GM12878 (cell line): ENCODE results near the gene RFT1. TPM values are rescaled to one million over a fixed set of nuclear protein-coding genes. Genes with fewer than 3 reads are reported as not detected.

Experiments
- ATAC-seq: fragments of 200-7000 bp; cut with Tn5 transposase; 3 replicates; pipeline ENCODE4 v1.9.1; 2020; ENCODE audit warnings: mild to moderate bottlenecking, moderate library complexity
- BruUV-seq: library from RNA; stranded (reverse); fragments of 400-500 nt; replicated peaks from 2 replicates; lab custom pipeline; 2021; lab: Mats Ljungman, UMichigan
- CTCF ChIA-PET: fragments of 300-600 bp; sonication (Branson Sonifier 250); formaldehyde crosslinking; extraction: SDS; loops from one replicate; lab custom pipeline; 2021; ENCODE audit warnings: inconsistent platforms; lab: Yijun Ruan, JAX
- POLR2A ChIA-PET: fragments of 350-600 bp; formaldehyde crosslinking; extraction: SDS; loops from one replicate; lab custom pipeline; 2021; ENCODE audit warnings: inconsistent platforms; lab: Charles Lee
- RAD21 ChIA-PET: fragments of 300-600 bp; sonication (Branson Sonifier 250); formaldehyde crosslinking; loops from one replicate; lab custom pipeline; 2023; ENCODE audit warnings: antibody characterized with exemption; ENCODE audit not compliant: unreplicated experiment; lab: Charles Lee
- SMC1A ChIA-PET: fragments of 300-600 bp; sonication (Branson Sonifier 250); formaldehyde crosslinking; loops from one replicate; lab custom pipeline; 2023; ENCODE audit not compliant: unreplicated experiment, uncharacterized antibody; lab: Charles Lee
- DNase-seq: peaks from one replicate; pipeline ENCODE4 v3.0.0-alpha.2; 2011; ENCODE audit warnings: low read depth, low spot score
- FAIRE-seq: peaks from 3 replicates; lab custom pipeline; 2011; peaks lifted over from hg19 to GRCh38; lab: Jason Lieb, UNC
- H2AFZ ChIP-seq: 2 replicates; pipeline ENCODE4 v1.6.0; 2011; ENCODE audit warnings: low read depth, low read length, control low read depth; ENCODE audit not compliant: control insufficient read depth
- H3K27ac ChIP-seq: 2 replicates; pipeline ENCODE4 v1.5.1; 2011; ENCODE audit warnings: control low read depth; ENCODE audit not compliant: control insufficient read depth, insufficient read depth
- H3K27me3 ChIP-seq, 2 experiments: replicated peaks in 1 of 2; 2 replicates each; pipeline versions ENCODE4 v1.6.0 to v1.6.1; 2011; ENCODE audit warnings: low read length in 1 of 2; ENCODE audit not compliant: control insufficient read depth in 2 of 2, insufficient read depth in 2 of 2
- H3K36me3 ChIP-seq, 2 experiments: 2 replicates each; pipeline ENCODE4 v1.5.1; 2011; ENCODE audit warnings: low read length in 1 of 2; ENCODE audit not compliant: control insufficient read depth in 2 of 2, insufficient read depth in 2 of 2
- H3K4me1 ChIP-seq: 2 replicates; pipeline ENCODE4 v1.6.1; 2011; ENCODE audit warnings: mild to moderate bottlenecking, low read length, moderate library complexity, mixed read lengths; ENCODE audit not compliant: control insufficient read depth, insufficient read depth
- H3K4me2 ChIP-seq: 2 replicates; pipeline ENCODE4 v1.6.0; 2011; ENCODE audit warnings: control low read depth; ENCODE audit not compliant: control insufficient read depth, insufficient read depth
- H3K4me3 ChIP-seq: fragments of 200-600 bp; sonication (generic); 2 replicates; pipeline ENCODE4 v1.5.1; 2016
- H3K79me2 ChIP-seq: 2 replicates; pipeline ENCODE4 v1.6.0; 2011; ENCODE audit warnings: low read length; ENCODE audit not compliant: control insufficient read depth, insufficient read depth
- H3K9ac ChIP-seq: 2 replicates; pipeline ENCODE4 v1.8.0; 2011; ENCODE audit warnings: low read length, control low read depth, mixed read lengths; ENCODE audit not compliant: control insufficient read depth, insufficient read depth
- H3K9me3 ChIP-seq: replicated peaks from 3 replicates; pipeline ENCODE4 v1.5.1; 2011; ENCODE audit warnings: mild to moderate bottlenecking, low read length; ENCODE audit not compliant: control insufficient read depth, insufficient read depth
- H4K20me1 ChIP-seq: 2 replicates; pipeline ENCODE4 v1.6.0; 2011; ENCODE audit not compliant: control insufficient read depth, insufficient read depth
- BMI1 ChIP-seq: fragments of 450-650 bp; IDR thresholded peaks from 2 replicates; pipeline ENCODE4 v1.6.1; 2016; ENCODE audit warnings: mild to moderate bottlenecking, moderate library complexity, borderline replicate concordance
- CBFB ChIP-seq: IDR thresholded peaks from 2 replicates; pipeline ENCODE4 v1.6.1; 2016; ENCODE audit warnings: antibody characterized with exemption, low read depth
- CHD1 ChIP-seq: IDR thresholded peaks from 2 replicates; pipeline ENCODE4 v1.6.1; 2012; ENCODE audit warnings: low read depth, low read length, improper control_type of control experiment
- E4F1 ChIP-seq: fragments of 450-650 bp; IDR thresholded peaks from 2 replicates; pipeline ENCODE4 v1.6.1; 2018; ENCODE audit warnings: borderline replicate concordance, mild to moderate bottlenecking; ENCODE audit not compliant: partially characterized antibody
- EGR1 ChIP-seq, 2 experiments: IDR thresholded peaks; 1 replicate in 1 of 2; 2 replicates in 1 of 2; pipeline ENCODE4 v1.6.1; 2011 to 2012; ENCODE audit warnings: low read depth in 2 of 2, low read length in 2 of 2, borderline replicate concordance in 1 of 2, mild to moderate bottlenecking in 1 of 2, moderate library complexity in 1 of 2
- IKZF1 ChIP-seq: fragments of 450-650 bp; conservative IDR thresholded peaks from 2 replicates; pipeline ENCODE4 v1.6.1; 2017; ENCODE audit warnings: antibody characterized with exemption, mild to moderate bottlenecking
- MTA3 ChIP-seq: IDR thresholded peaks from 2 replicates; pipeline ENCODE4 v1.6.1; 2012; ENCODE audit warnings: low read length, inconsistent platforms, borderline replicate concordance
- NFIC ChIP-seq: IDR thresholded peaks from 2 replicates; pipeline ENCODE4 v1.6.1; 2012; ENCODE audit warnings: low read depth, mild to moderate bottlenecking, inconsistent platforms, low read length, moderate library complexity
- NR2F1 ChIP-seq: fragments of 450-650 bp; conservative IDR thresholded peaks from 2 replicates; pipeline ENCODE4 v1.6.1; 2017; ENCODE audit warnings: mild to moderate bottlenecking
- PKNOX1 ChIP-seq: fragments of 450-650 bp; IDR thresholded peaks from 2 replicates; pipeline ENCODE4 v1.6.1; 2016; ENCODE audit warnings: mild to moderate bottlenecking
- SIX5 ChIP-seq: IDR thresholded peaks from 2 replicates; pipeline ENCODE4 v1.6.1; 2011; ENCODE audit warnings: mild to moderate bottlenecking, low read depth, low read length, moderate library complexity; ENCODE audit not compliant: severe bottlenecking
- SP1 ChIP-seq: IDR thresholded peaks from one replicate; pipeline ENCODE4 v1.6.1; 2011; ENCODE audit warnings: low read depth, low read length
- USF1 ChIP-seq: IDR thresholded peaks from 2 replicates; pipeline ENCODE4 v1.6.1; 2011; ENCODE audit warnings: borderline replicate concordance, low read depth, mild to moderate bottlenecking, moderate library complexity, mixed read lengths, low read length; ENCODE audit not compliant: insufficient read depth; ENCODE audit errors: extremely low read length
- YY1 ChIP-seq: IDR thresholded peaks from 2 replicates; pipeline ENCODE4 v1.6.1; 2011; ENCODE audit warnings: low read depth, mild to moderate bottlenecking, low read length
- ZNF207 ChIP-seq: fragments of 450-650 bp; IDR thresholded peaks from 2 replicates; pipeline ENCODE4 v1.6.1; 2014; ENCODE audit warnings: antibody characterized with exemption, mild to moderate bottlenecking, borderline replicate concordance
- ZNF274 ChIP-seq: IDR thresholded peaks from one replicate; pipeline ENCODE4 v1.8.0; 2011; ENCODE audit not compliant: insufficient read length, insufficient read depth
- WGBS: methylation state at CpG from one replicate; pipeline ENCODE4 v1.1.6; 2016; ENCODE audit warnings: low lambda C conversion rate; ENCODE audit not compliant: insufficient replicate concordance, insufficient coverage; ENCODE audit errors: missing lambda C conversion rate; 5-methylcytosine and 5-hydroxymethylcytosine counted together
- in situ Hi-C: fragments of 300-500 bp; cut with MboI; formaldehyde crosslinking; loops from 9 replicates; pipeline ENCODE4 v1.14.3; 2018; ENCODE audit warnings: mixed read lengths
- intact Hi-C: fragments of 100-400 bp; cut with micrococcal nuclease; formaldehyde crosslinking; loops from one replicate; pipeline ENCODE4 v1.14.2; 2022; ENCODE audit not compliant: unreplicated experiment
- polyA plus RNA-seq, 11 experiments: library from polyadenylated mRNA; depleted of rRNA in 4 of 11; unstranded in 6 of 11; stranded (reverse) in 5 of 11; fragments of >200 nt; fragmentation: Nextera tagmentation in 4 of 11; fragmentation: Illumina TruSeq in 1 of 11; extraction: Ambion mirVana in 4 of 11; extraction: Trizol in 1 of 11; gene quantifications; 1 replicate in 1 of 11; 2 replicates in 10 of 11; pipeline versions ENCODE4 v1.2.1 to v1.2.3, GENCODE V29; 2011 to 2016; ENCODE audit warnings: inconsistent platforms in 2 of 11, missing spikeins in 2 of 11, low read depth in 1 of 11
- total RNA-seq, 4 experiments: library from RNA; depleted of rRNA in 3 of 4; stranded (reverse); fragments of >200 nt in 3 of 4; fragmentation: Illumina TruSeq in 1 of 4; extraction: Trizol in 1 of 4; gene quantifications; 2 replicates each; pipeline versions ENCODE4 v1.2.1 to v1.2.3, GENCODE V29; 2013 to 2021
- TF ChIP-seq, protein P1 (sequence below): fragments of 150-350 bp; IDR thresholded peaks from 2 replicates; pipeline ENCODE4 v1.6.1; 2016; ENCODE audit warnings: low read depth, low read length

The RFT1 gene
- total and polyA plus RNA-seq, 10 of the 15 experiments (the other 5 are each of a cell fraction or from before 2014, with no cell fraction given), result 16.6 to 75.1 (median 34.5) TPM

- no peak for TF ChIP-seq USF1
- no peak for TF ChIP-seq BMI1
- TF ChIP-seq IKZF1, result no peak
- TF ChIP-seq MTA3, result no peak
- no peak for TF ChIP-seq SIX5
- no peak for TF ChIP-seq ZNF207
- TF ChIP-seq, protein P1, sequence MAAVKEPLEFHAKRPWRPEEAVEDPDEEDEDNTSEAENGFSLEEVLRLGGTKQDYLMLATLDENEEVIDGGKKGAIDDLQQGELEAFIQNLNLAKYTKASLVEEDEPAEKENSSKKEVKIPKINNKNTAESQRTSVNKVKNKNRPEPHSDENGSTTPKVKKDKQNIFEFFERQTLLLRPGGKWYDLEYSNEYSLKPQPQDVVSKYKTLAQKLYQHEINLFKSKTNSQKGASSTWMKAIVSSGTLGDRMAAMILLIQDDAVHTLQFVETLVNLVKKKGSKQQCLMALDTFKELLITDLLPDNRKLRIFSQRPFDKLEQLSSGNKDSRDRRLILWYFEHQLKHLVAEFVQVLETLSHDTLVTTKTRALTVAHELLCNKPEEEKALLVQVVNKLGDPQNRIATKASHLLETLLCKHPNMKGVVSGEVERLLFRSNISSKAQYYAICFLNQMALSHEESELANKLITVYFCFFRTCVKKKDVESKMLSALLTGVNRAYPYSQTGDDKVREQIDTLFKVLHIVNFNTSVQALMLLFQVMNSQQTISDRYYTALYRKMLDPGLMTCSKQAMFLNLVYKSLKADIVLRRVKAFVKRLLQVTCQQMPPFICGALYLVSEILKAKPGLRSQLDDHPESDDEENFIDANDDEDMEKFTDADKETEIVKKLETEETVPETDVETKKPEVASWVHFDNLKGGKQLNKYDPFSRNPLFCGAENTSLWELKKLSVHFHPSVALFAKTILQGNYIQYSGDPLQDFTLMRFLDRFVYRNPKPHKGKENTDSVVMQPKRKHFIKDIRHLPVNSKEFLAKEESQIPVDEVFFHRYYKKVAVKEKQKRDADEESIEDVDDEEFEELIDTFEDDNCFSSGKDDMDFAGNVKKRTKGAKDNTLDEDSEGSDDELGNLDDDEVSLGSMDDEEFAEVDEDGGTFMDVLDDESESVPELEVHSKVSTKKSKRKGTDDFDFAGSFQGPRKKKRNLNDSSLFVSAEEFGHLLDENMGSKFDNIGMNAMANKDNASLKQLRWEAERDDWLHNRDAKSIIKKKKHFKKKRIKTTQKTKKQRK, result no peak
These were observed 40.7 kb downstream of the RFT1 start (continued) for GRCh38 chr3:53089511-53089910.

DNA sequence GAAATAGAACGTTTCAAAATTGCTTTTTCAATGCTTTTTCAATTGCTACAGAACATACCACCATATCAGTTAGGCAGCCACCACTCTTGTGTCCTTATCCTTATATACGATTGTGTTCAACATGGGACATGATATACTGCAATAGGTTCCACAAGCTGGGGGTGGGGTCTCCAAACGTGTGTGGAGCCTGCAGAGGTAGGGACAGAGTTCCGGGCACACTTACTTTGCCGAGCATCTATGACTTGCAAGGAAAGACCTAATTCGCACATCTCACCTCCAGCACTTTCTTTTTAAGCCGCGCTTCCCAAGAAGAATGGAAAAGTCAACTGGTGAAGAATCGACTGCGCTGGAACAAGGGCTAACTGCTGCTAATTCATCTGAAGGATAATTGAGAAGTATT is 44.8 kb downstream of the RFT1 start:
- no peaks in the 10 kb centered on the region for H3K4me1 ChIP-seq
- no peaks in the 10 kb centered on the region for H3K27me3 ChIP-seq
- no peak for ATAC-seq
- no peaks in the 10 kb centered on the region for H4K20me1 ChIP-seq
- BruUV-seq, result no TSS peak
- no peak for DNase-seq
- RAD21 ChIA-PET, result no interaction called here
- POLR2A ChIA-PET, result no interaction called here
- no peaks in the 10 kb centered on the region for H3K9me3 ChIP-seq
- CTCF ChIA-PET, result no interaction called here
- no peak overlapping the region for H3K4me3 ChIP-seq
- H3K36me3 ChIP-seq, result peaks cover 5 to 7% of the 10 kb centered on the region in 2 experiments
- intact Hi-C loops, result no loop called here
- H3K4me2 ChIP-seq, result no peak overlapping the region
- H3K79me2 ChIP-seq, result no peaks in the 10 kb centered on the region
- H3K9ac ChIP-seq, result no peak overlapping the region
- TF ChIP-seq ZNF274, result no peak
- TF ChIP-seq CBFB, result no peak
- TF ChIP-seq NFIC, result no peak
- TF ChIP-seq PKNOX1, result no peak
- no peak for TF ChIP-seq CHD1
- TF ChIP-seq E4F1, result no peak
- TF ChIP-seq SP1, result no peak
- no peak for TF ChIP-seq EGR1 (IDR thresholded peaks at IDR 0.05; ENCODE audit: borderline replicate concordance in 1 of 2, low read depth in 2 of 2, low read length in 2 of 2)
- no peak for TF ChIP-seq YY1
- TF ChIP-seq NR2F1, result no peak
- no peak for FAIRE-seq
- in situ Hi-C loops, result no loop called here
- WGBS, result 80% methylated on average over 10 of the region's 10 CpGs
- SMC1A ChIA-PET, result no interaction called here
- no peak overlapping the region for H3K27ac ChIP-seq
- no peak overlapping the region for H2AFZ ChIP-seq
